Loucy (cell line): ENCODE measurements around the gene MPC1.

Experiments used
- EZH2phosphoT487 ChIP-seq: fragments of 200-600 bp; IDR thresholded peaks from 2 replicates; pipeline ENCODE4 v1.6.1; 2018; ENCODE audit warnings: antibody characterized with exemption, mild to moderate bottlenecking, moderate library complexity, borderline replicate concordance
- TF ChIP-seq, protein P1 (sequence below): fragments of 200-600 bp; sonication (generic); conservative IDR thresholded peaks from 2 replicates; pipeline ENCODE4 v1.5.1; 2014; ENCODE audit warnings: mild to moderate bottlenecking, antibody characterized with exemption, low read length

DNA sequence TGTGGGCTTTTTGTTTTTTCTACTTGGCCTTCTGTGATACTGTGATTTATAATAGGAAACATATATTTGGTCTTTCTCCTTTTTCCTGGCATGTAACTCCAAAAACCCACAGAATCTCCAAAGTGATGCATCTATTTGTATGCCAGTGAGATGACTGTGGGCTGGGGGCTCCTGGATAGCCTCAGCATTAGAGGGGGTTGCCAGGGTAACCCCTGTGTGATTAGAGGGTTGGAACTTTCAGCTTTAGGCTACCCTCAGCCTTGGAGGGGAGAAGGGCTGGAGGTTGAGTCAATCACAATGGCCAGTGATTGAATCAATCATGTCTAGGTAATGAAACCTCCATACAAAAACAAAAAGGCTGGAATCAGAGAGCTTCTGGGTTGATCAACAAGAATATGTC is 29.8 kb downstream of the MPC1 start:
- TF ChIP-seq, protein P1, sequence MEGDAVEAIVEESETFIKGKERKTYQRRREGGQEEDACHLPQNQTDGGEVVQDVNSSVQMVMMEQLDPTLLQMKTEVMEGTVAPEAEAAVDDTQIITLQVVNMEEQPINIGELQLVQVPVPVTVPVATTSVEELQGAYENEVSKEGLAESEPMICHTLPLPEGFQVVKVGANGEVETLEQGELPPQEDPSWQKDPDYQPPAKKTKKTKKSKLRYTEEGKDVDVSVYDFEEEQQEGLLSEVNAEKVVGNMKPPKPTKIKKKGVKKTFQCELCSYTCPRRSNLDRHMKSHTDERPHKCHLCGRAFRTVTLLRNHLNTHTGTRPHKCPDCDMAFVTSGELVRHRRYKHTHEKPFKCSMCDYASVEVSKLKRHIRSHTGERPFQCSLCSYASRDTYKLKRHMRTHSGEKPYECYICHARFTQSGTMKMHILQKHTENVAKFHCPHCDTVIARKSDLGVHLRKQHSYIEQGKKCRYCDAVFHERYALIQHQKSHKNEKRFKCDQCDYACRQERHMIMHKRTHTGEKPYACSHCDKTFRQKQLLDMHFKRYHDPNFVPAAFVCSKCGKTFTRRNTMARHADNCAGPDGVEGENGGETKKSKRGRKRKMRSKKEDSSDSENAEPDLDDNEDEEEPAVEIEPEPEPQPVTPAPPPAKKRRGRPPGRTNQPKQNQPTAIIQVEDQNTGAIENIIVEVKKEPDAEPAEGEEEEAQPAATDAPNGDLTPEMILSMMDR, result no peak
- TF ChIP-seq EZH2phosphoT487, result no peak
